Large intestine (tissue), 3 donors: ENCODE measurements around the gene CDKAL1. TPM values are rescaled to one million over a fixed set of nuclear protein-coding genes. Genes with fewer than 3 reads are reported as not detected.
"Not testable (repeated sequence)": the region's sequence is repeated elsewhere in the genome, so short reads cannot be mapped to it uniquely, and the experiment has no call there.

Experiments
- DNase-seq, 2 donors: peaks; one replicate each; pipeline versions ENCODE4 v3.0.0 to v3.0.0-alpha.2; 2013
- H3K27ac ChIP-seq: one replicate; pipeline ENCODE4 v1.5.1; 2013; ENCODE audit warnings: low read length
- H3K27me3 ChIP-seq: 2 replicates; pipeline ENCODE4 v1.6.1; 2013; ENCODE audit warnings: low read length; ENCODE audit not compliant: control insufficient read depth, insufficient read depth
- H3K36me3 ChIP-seq: 2 replicates; pipeline ENCODE4 v1.6.1; 2013; ENCODE audit warnings: low read length; ENCODE audit not compliant: control insufficient read depth, insufficient read depth
- H3K4me1 ChIP-seq: one replicate; pipeline ENCODE4 v1.6.1; 2013; ENCODE audit warnings: low read length; ENCODE audit not compliant: control insufficient read depth, insufficient read depth
- H3K4me3 ChIP-seq: one replicate; pipeline ENCODE4 v1.5.1; 2013; ENCODE audit warnings: low read length
- H3K9me3 ChIP-seq: one replicate; pipeline ENCODE4 v1.6.1; 2013; ENCODE audit warnings: mild to moderate bottlenecking, low read depth, low read length, moderate library complexity; ENCODE audit not compliant: control insufficient read depth
- WGBS: methylation state at CpG from one replicate; pipeline ENCODE4 v1.1.5; 2013; ENCODE audit warnings: low lambda C conversion rate; ENCODE audit not compliant: insufficient coverage; 5-methylcytosine and 5-hydroxymethylcytosine counted together
- polyA plus RNA-seq: library from polyadenylated mRNA; unstranded; fragments of 120-200 nt; gene quantifications from one replicate; pipeline ENCODE4 v1.2.1, GENCODE V29; 2013

Gene CDKAL1
- polyA plus RNA-seq, 1 donor, result 10.3 TPM

- no CpG with 5 or more reads among the region's 2 CpGs for WGBS
- H3K4me1 ChIP-seq, result not testable (repeated sequence)
Observed at GRCh38 chr6:20609924-20610323, 75.7 kb downstream of the CDKAL1 start.

GRCh38 chr6:20610636-20611370, 76.5 kb downstream of the CDKAL1 start:
- WGBS, result 100% methylated on average over 1 of the region's 2 CpGs

More at GRCh38 chr6:20609924-20610323, 75.7 kb downstream of the CDKAL1 start:
- not testable (repeated sequence) for H3K27ac ChIP-seq, H3K9me3 ChIP-seq, DNase-seq, H3K4me3 ChIP-seq, H3K27me3 ChIP-seq, H3K36me3 ChIP-seq

GRCh38 chr6:20617537-20617936, 83.3 kb downstream of the CDKAL1 start:
- H3K36me3 ChIP-seq, H3K4me1 ChIP-seq, H3K27ac ChIP-seq, H3K9me3 ChIP-seq, H3K4me3 ChIP-seq, DNase-seq, H3K27me3 ChIP-seq: not testable (repeated sequence)
- WGBS, result no CpG with 5 or more reads among the region's 3 CpGs

More at GRCh38 chr6:20610636-20611370, 76.5 kb downstream of the CDKAL1 start:
- DNase-seq, result no peak
- H3K4me1 ChIP-seq, result no peaks in the 10 kb centered on the region
- no peaks in the 10 kb centered on the region for H3K36me3 ChIP-seq
- H3K4me3 ChIP-seq, result no peak overlapping the region
- H3K27ac ChIP-seq, result no peak overlapping the region
- no peaks in the 10 kb centered on the region for H3K27me3 ChIP-seq
- H3K9me3 ChIP-seq, result no peaks in the 10 kb centered on the region

- no peaks in the 10 kb centered on the region for H3K4me1 ChIP-seq
- 89% methylated on average over 2 of the region's 2 CpGs for WGBS
- H3K36me3 ChIP-seq, result no peaks in the 10 kb centered on the region
- no peaks in the 10 kb centered on the region for H3K9me3 ChIP-seq
- no peak for DNase-seq
- no peak overlapping the region for H3K27ac ChIP-seq
- no peak overlapping the region for H3K4me3 ChIP-seq
- no peaks in the 10 kb centered on the region for H3K27me3 ChIP-seq
Observed at GRCh38 chr6:20620043-20620442, 85.8 kb downstream of the CDKAL1 start.

GRCh38 chr6:20623761-20624160, 89.5 kb downstream of the CDKAL1 start:
- H3K4me3 ChIP-seq, result no peak overlapping the region
- no peak for DNase-seq
- H3K27ac ChIP-seq, result no peak overlapping the region
- H3K27me3 ChIP-seq, result no peaks in the 10 kb centered on the region
- H3K9me3 ChIP-seq, result no peaks in the 10 kb centered on the region
- no peaks in the 10 kb centered on the region for H3K4me1 ChIP-seq
- no peaks in the 10 kb centered on the region for H3K36me3 ChIP-seq

- Histone ChIP-seq H3K4me3 (no peak overlapping the region), H3K27me3 (no peaks in the 10 kb centered on the region), H3K27ac (no peak overlapping the region), H3K36me3 (no peaks in the 10 kb centered on the region), H3K4me1 (no peaks in the 10 kb centered on the region), H3K9me3 (no peaks in the 10 kb centered on the region)
- DNase-seq, result no peak
Observed at GRCh38 chr6:20626165-20626564, 91.9 kb downstream of the CDKAL1 start.

- WGBS, result no CpG with 5 or more reads among the region's 1 CpG
Observed at GRCh38 chr6:20629509-20629908, 95.3 kb downstream of the CDKAL1 start.

GRCh38 chr6:20630136-20630535, 95.9 kb downstream of the CDKAL1 start:
- no CpG with 5 or more reads among the region's 3 CpGs for WGBS
- H3K4me1 ChIP-seq, result no peaks in the 10 kb centered on the region
- no peaks in the 10 kb centered on the region for H3K27me3 ChIP-seq

More at GRCh38 chr6:20629509-20629908, 95.3 kb downstream of the CDKAL1 start:
- H3K27ac ChIP-seq, result no peak overlapping the region
- no peaks in the 10 kb centered on the region for H3K27me3 ChIP-seq
- no peak overlapping the region for H3K4me3 ChIP-seq
- H3K4me1 ChIP-seq, result no peaks in the 10 kb centered on the region
- no peaks in the 10 kb centered on the region for H3K36me3 ChIP-seq
- H3K9me3 ChIP-seq, result no peaks in the 10 kb centered on the region
- no peak for DNase-seq

GRCh38 chr6:20630617-20631548, 96.6 kb downstream of the CDKAL1 start:
- Histone ChIP-seq H3K4me3 (no peak overlapping the region), H3K9me3 (no peaks in the 10 kb centered on the region), H3K27ac (no peak overlapping the region), H3K36me3 (no peaks in the 10 kb centered on the region), H3K27me3 (no peaks in the 10 kb centered on the region), H3K4me1 (no peaks in the 10 kb centered on the region)
- DNase-seq, result peak in 1 of 2 donors; percentile 27
- 0% methylated on average over 1 of the region's 3 CpGs for WGBS

More at GRCh38 chr6:20630136-20630535, 95.9 kb downstream of the CDKAL1 start:
- Histone ChIP-seq H3K36me3 (no peaks in the 10 kb centered on the region), H3K4me3 (no peak overlapping the region), H3K27ac (no peak overlapping the region), H3K9me3 (no peaks in the 10 kb centered on the region)
- DNase-seq, result no peak

- Histone ChIP-seq H3K4me3 (no peak overlapping the region), H3K36me3 (no peaks in the 10 kb centered on the region), H3K9me3 (no peaks in the 10 kb centered on the region), H3K27me3 (no peaks in the 10 kb centered on the region), H3K27ac (no peak overlapping the region), H3K4me1 (no peaks in the 10 kb centered on the region)
- no peak for DNase-seq
- WGBS, result no CpG with 5 or more reads among the region's 2 CpGs
Observed at GRCh38 chr6:20631549-20631924, 97.3 kb downstream of the CDKAL1 start.
